ENCODE data around the gene GNAI2. TPM values are rescaled to one million over a fixed set of nuclear protein-coding genes. Genes with fewer than 3 reads are reported as not detected.
"Not testable (repeated sequence)": the region's sequence is repeated elsewhere in the genome, so short reads cannot be mapped to it uniquely, and the experiment has no call there.

The GNAI2 gene
- total RNA-seq, 1 experiment from 2014 or later = 201 TPM

DNA sequence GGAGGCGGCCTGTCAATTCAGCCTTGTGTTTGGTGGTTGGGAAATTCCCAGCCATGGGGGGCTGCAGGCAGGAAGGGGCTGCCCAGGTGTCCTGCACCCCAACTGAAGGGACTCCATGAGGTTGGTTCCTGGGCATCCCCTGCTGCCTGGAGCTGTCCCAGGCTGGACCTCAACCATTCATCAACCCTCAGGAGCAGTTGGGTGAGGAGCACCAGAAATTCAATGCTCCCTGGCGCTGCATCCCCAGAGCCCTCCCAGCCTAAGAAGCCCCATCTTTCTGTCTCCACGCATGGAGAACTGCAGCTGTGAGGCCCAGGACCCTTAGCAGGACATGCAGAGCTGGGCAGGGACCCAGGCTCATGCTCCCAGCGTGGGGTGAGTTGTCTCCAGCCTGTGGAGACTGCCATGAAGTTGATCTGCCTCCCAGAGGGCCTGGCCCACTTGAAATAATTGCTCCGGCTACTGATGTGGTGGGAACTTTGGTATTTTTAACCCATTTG, 25.0 kb downstream of the GNAI2 start:
- intact Hi-C loops (cut with micrococcal nuclease; ENCODE audit: unreplicated experiment) = loop anchor here (1.0 to 5.0 kb wide), 4 partner anchors 8 to 291 kb away; partner anchors contain the start of gene SEMA3B
- Histone ChIP-seq H3K27ac (no peak overlapping the region), H4K20me1 (ENCODE audit: insufficient read depth) (no peaks in the 10 kb centered on the region), H3K4me3 (peak overlapping the region; percentile 60; the same call in 1 of the 2 replicates), H3K79me2 (ENCODE audit: low read depth) (no peaks in the 10 kb centered on the region), H3K27me3 (ENCODE audit: insufficient read depth, low read depth) (no peaks in the 10 kb centered on the region), H3F3A (ENCODE audit: insufficient read depth, low read depth) (peaks cover 22% of the 10 kb centered on the region; the same call in 1 of the 2 replicates), H3K9me3 (ENCODE audit: insufficient read depth, low read depth) (no peaks in the 10 kb centered on the region), H2AFZ (no peak overlapping the region), H3K4me2 (peak overlapping the region; percentile 65), H3K9me2 (ENCODE audit: insufficient read depth) (no peaks in the 10 kb centered on the region), H3K4me1 (replicated peaks; ENCODE audit: insufficient read depth) (peaks cover 26% of the 10 kb centered on the region), H3K36me3 (ENCODE audit: low read depth) (no peaks in the 10 kb centered on the region)
- ChIA-PET POLR2A (ENCODE audit: unreplicated experiment) (no interaction called here), CTCF (no interaction called here)
- TSS peak; percentile 14 for BruUV-seq (replicated peaks)
- TF ChIP-seq, protein P1, sequence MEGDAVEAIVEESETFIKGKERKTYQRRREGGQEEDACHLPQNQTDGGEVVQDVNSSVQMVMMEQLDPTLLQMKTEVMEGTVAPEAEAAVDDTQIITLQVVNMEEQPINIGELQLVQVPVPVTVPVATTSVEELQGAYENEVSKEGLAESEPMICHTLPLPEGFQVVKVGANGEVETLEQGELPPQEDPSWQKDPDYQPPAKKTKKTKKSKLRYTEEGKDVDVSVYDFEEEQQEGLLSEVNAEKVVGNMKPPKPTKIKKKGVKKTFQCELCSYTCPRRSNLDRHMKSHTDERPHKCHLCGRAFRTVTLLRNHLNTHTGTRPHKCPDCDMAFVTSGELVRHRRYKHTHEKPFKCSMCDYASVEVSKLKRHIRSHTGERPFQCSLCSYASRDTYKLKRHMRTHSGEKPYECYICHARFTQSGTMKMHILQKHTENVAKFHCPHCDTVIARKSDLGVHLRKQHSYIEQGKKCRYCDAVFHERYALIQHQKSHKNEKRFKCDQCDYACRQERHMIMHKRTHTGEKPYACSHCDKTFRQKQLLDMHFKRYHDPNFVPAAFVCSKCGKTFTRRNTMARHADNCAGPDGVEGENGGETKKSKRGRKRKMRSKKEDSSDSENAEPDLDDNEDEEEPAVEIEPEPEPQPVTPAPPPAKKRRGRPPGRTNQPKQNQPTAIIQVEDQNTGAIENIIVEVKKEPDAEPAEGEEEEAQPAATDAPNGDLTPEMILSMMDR (conservative IDR thresholded peaks at IDR 0.05) = no peak
- no peak for TF ChIP-seq EZH2 (IDR thresholded peaks at IDR 0.05; ENCODE audit: low read depth)
- DNase-seq = no peak

DNA sequence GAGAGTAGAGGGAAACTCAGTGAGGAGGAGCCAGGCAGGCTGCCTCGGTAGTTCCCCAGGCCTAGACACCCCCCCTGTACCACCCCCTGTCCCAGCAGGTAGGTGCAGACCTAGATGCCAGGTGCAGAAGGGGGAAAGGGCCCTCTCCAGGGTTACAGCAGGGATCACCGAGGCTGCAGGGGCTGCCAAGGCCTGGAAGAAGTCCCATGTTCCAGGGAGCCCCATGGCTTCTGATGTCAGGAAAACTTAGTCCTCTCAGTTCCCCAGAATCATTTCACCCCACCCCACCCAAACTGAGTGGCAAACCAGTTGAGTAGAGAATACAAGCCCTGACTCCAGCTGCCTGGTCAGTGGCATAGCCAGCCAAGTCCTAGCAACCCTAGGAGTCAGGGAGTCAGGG, 25.5 kb downstream of the GNAI2 start:
- Histone ChIP-seq H3K9me3 (ENCODE audit: insufficient read depth, low read depth) (no peaks in the 10 kb centered on the region), H3K79me2 (ENCODE audit: low read depth) (no peaks in the 10 kb centered on the region), H3K36me3 (ENCODE audit: low read depth) (no peaks in the 10 kb centered on the region), H3K4me2 (no peak overlapping the region), H3K9me2 (ENCODE audit: insufficient read depth) (no peaks in the 10 kb centered on the region), H3K27ac (no peak overlapping the region), H3F3A (ENCODE audit: insufficient read depth, low read depth) (peaks cover 23% of the 10 kb centered on the region; the same call in 1 of the 2 replicates), H3K27me3 (ENCODE audit: insufficient read depth, low read depth) (no peaks in the 10 kb centered on the region), H2AFZ (no peak overlapping the region), H3K4me3 (no peak overlapping the region), H4K20me1 (ENCODE audit: insufficient read depth) (no peaks in the 10 kb centered on the region), H3K4me1 (replicated peaks; ENCODE audit: insufficient read depth) (peaks cover 31% of the 10 kb centered on the region)
- intact Hi-C loops (cut with micrococcal nuclease; ENCODE audit: unreplicated experiment) = loop anchor here (5.0 kb wide), 1 partner anchor 291 kb away; no protein-coding TSS in a partner anchor
- no TSS peak for BruUV-seq (replicated peaks)
- TF ChIP-seq EZH2 (IDR thresholded peaks at IDR 0.05; ENCODE audit: low read depth) = no peak
- TF ChIP-seq, protein P1 (conservative IDR thresholded peaks at IDR 0.05) = no peak
- no peak for DNase-seq
- ChIA-PET CTCF (no interaction called here), POLR2A (ENCODE audit: unreplicated experiment) (no interaction called here)

DNA sequence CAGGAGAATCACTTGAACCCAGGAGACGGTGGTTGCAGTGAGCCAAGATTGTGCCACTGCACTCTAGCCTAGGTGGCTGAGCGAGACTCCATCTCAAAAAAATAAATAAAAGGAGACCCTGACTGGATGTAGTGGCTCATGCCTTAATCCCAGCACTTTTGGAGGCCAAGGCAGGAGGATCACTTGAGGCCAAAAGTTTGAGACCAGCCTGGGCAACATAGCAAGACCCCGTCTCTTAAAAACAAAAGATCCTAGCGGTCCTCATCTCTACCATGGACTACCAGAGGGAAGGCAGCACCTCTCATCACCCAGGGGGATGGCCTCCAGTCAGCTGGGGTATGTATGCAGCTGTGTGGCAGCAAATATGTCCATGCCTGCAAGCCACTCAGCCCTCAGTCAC, 26.2 kb downstream of the GNAI2 start:
- H3K27ac ChIP-seq; H3K9me2 ChIP-seq (ENCODE audit: insufficient read depth); H3K79me2 ChIP-seq (ENCODE audit: low read depth); POLR2A ChIA-PET (ENCODE audit: unreplicated experiment); CTCF ChIA-PET; H3K9me3 ChIP-seq (ENCODE audit: insufficient read depth, low read depth); BruUV-seq (replicated peaks); H3K4me2 ChIP-seq; DNase-seq; H3K27me3 ChIP-seq (ENCODE audit: insufficient read depth, low read depth); H3K4me3 ChIP-seq; H3K36me3 ChIP-seq (ENCODE audit: low read depth); H2AFZ ChIP-seq; H4K20me1 ChIP-seq (ENCODE audit: insufficient read depth): not testable (repeated sequence)
- intact Hi-C loops (cut with micrococcal nuclease; ENCODE audit: unreplicated experiment) = loop anchor here (5.0 kb wide), 1 partner anchor 290 kb away; no protein-coding TSS in a partner anchor
- peaks cover 23% of the 10 kb centered on the region; the same call in 1 of the 2 replicates for H3F3A ChIP-seq (ENCODE audit: insufficient read depth, low read depth)
- H3K4me1 ChIP-seq (replicated peaks; ENCODE audit: insufficient read depth) = peaks cover 36% of the 10 kb centered on the region

DNA sequence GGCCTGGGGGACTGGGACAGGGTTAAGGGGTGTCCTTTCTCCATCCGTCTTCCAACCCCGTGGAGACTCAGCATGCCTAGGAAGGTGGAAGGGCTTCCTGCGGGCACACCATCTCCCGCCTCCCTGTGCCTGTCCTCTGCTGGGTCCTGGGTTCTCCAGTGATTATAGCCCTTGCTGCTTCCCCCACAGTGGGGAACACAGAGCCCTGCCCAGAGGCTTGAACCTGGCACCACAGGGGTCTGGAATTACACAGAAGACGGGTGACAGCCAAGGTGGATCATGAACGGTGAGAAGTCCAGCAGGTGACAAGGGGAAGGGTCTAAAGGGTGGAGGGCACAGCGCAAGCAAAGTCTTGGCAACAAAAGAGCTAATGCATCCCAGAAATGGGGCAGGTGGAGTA, 26.8 kb downstream of the GNAI2 start:
- H4K20me1 ChIP-seq (ENCODE audit: insufficient read depth) = no peaks in the 10 kb centered on the region
- ChIA-PET CTCF (interaction anchor here (0.6 to 1.2 kb wide), 2 partner anchors 15 to 59 kb away, joined by 5 to 13 read pairs; no protein-coding TSS in a partner anchor), POLR2A (ENCODE audit: unreplicated experiment) (no interaction called here)
- H3K4me1 ChIP-seq (replicated peaks; ENCODE audit: insufficient read depth) = peaks cover 36% of the 10 kb centered on the region
- no peak overlapping the region for H2AFZ ChIP-seq
- TF ChIP-seq EZH2 (IDR thresholded peaks at IDR 0.05; ENCODE audit: low read depth) = no peak
- TF ChIP-seq, protein P1 (conservative IDR thresholded peaks at IDR 0.05) = no peak
- H3K27me3 ChIP-seq (ENCODE audit: insufficient read depth, low read depth) = no peaks in the 10 kb centered on the region
- H3K36me3 ChIP-seq (ENCODE audit: low read depth) = no peaks in the 10 kb centered on the region
- H3F3A ChIP-seq (ENCODE audit: insufficient read depth, low read depth) = peaks cover 23% of the 10 kb centered on the region; the same call in 1 of the 2 replicates
- H3K4me3 ChIP-seq = no peak overlapping the region
- no peak overlapping the region for H3K27ac ChIP-seq
- no peak overlapping the region for H3K4me2 ChIP-seq
- BruUV-seq (replicated peaks) = no TSS peak
- intact Hi-C loops (cut with micrococcal nuclease; ENCODE audit: unreplicated experiment) = loop anchor here (5.0 kb wide), 1 partner anchor 290 kb away; no protein-coding TSS in a partner anchor
- no peak for DNase-seq
- H3K9me3 ChIP-seq (ENCODE audit: insufficient read depth, low read depth) = no peaks in the 10 kb centered on the region
- no peaks in the 10 kb centered on the region for H3K79me2 ChIP-seq (ENCODE audit: low read depth)
- H3K9me2 ChIP-seq (ENCODE audit: insufficient read depth) = no peaks in the 10 kb centered on the region

Measured in PC-9 (cell line).